H9 (cell line): Measurements from ENCODE around the gene LHFPL6. TPM values are rescaled to one million over a fixed set of nuclear protein-coding genes. Genes with fewer than 3 reads are reported as not detected.

Experiments used
- DNase-seq: peaks from one replicate; pipeline ENCODE4 v3.0.0-alpha.2; 2017
- H2AFZ ChIP-seq: one replicate; pipeline ENCODE4 v1.6.1; 2013; ENCODE audit warnings: mild to moderate bottlenecking, low read length, control low read depth, moderate library complexity
- H2AK5ac ChIP-seq: 2 replicates; pipeline ENCODE4 v1.6.1; 2013; ENCODE audit warnings: low read length, control low read depth, mixed read lengths; ENCODE audit not compliant: insufficient read length
- H2BK120ac ChIP-seq: one replicate; pipeline ENCODE4 v1.6.1; 2013; ENCODE audit warnings: low read depth, mild to moderate bottlenecking, low read length, control low read depth, inconsistent platforms; ENCODE audit not compliant: poor library complexity, severe bottlenecking
- H2BK12ac ChIP-seq: 2 replicates; pipeline ENCODE4 v1.6.1; 2013; ENCODE audit warnings: low read length, control low read depth, mixed read lengths, low read depth; ENCODE audit not compliant: insufficient read length
- H2BK15ac ChIP-seq: 2 replicates; pipeline ENCODE4 v1.6.1; 2013; ENCODE audit warnings: low read depth, low read length, control low read depth
- H2BK20ac ChIP-seq: one replicate; pipeline ENCODE4 v1.6.1; 2013; ENCODE audit warnings: low read depth, mild to moderate bottlenecking, low read length, control low read depth, inconsistent platforms; ENCODE audit not compliant: poor library complexity, severe bottlenecking
- H2BK5ac ChIP-seq: 2 replicates; pipeline ENCODE4 v1.6.1; 2013; ENCODE audit warnings: low read length, control low read depth, mixed read lengths; ENCODE audit not compliant: insufficient read length
- H3K14ac ChIP-seq: 2 replicates; pipeline ENCODE4 v1.6.1; 2013; ENCODE audit warnings: low read length, control low read depth; ENCODE audit not compliant: insufficient read depth
- H3K18ac ChIP-seq: 2 replicates; pipeline ENCODE4 v1.6.1; 2013; ENCODE audit warnings: low read depth, mild to moderate bottlenecking, mixed read lengths, low read length, control low read depth; ENCODE audit not compliant: insufficient read length
- H3K23ac ChIP-seq: 2 replicates; pipeline ENCODE4 v1.6.1; 2013; ENCODE audit warnings: low read length, control low read depth, mixed read lengths, low read depth; ENCODE audit not compliant: insufficient read length
- H3K23me2 ChIP-seq: 2 replicates; pipeline ENCODE4 v1.6.1; 2013; ENCODE audit warnings: low read depth, mild to moderate bottlenecking, mixed read lengths, low read length, control low read depth; ENCODE audit not compliant: insufficient read length, poor library complexity, severe bottlenecking
- H3K27ac ChIP-seq: 2 replicates; pipeline ENCODE4 v1.5.1; 2013; ENCODE audit warnings: low read length, control low read depth, mixed read lengths, low read depth; ENCODE audit not compliant: insufficient read length
- H3K27me3 ChIP-seq: 2 replicates; pipeline ENCODE4 v1.6.1; 2013; ENCODE audit warnings: low read length, control low read depth, inconsistent platforms; ENCODE audit not compliant: insufficient read depth
- H3K4ac ChIP-seq: 2 replicates; pipeline ENCODE4 v1.6.1; 2013; ENCODE audit warnings: low read depth, mild to moderate bottlenecking, control low read depth, inconsistent platforms, low read length, moderate library complexity
- H3K4me1 ChIP-seq: 2 replicates; pipeline ENCODE4 v1.6.1; 2013; ENCODE audit warnings: low read length, control low read depth, inconsistent platforms; ENCODE audit not compliant: insufficient read depth
- H3K4me2 ChIP-seq: 2 replicates; pipeline ENCODE4 v1.6.1; 2013; ENCODE audit warnings: low read length, control low read depth, mixed read lengths; ENCODE audit not compliant: insufficient read length, insufficient read depth
- H3K56ac ChIP-seq: 2 replicates; pipeline ENCODE4 v1.6.1; 2013; ENCODE audit warnings: low read depth, mild to moderate bottlenecking, mixed read lengths, low read length, control low read depth; ENCODE audit not compliant: insufficient read length
- H3K79me1 ChIP-seq: 2 replicates; pipeline ENCODE4 v1.6.1; 2013; ENCODE audit warnings: low read depth, mild to moderate bottlenecking, moderate library complexity, low read length, control low read depth, inconsistent platforms; ENCODE audit not compliant: insufficient read depth, poor library complexity, severe bottlenecking
- H3K79me2 ChIP-seq: 2 replicates; pipeline ENCODE4 v1.6.1; 2013; ENCODE audit warnings: low read length, control low read depth, inconsistent platforms; ENCODE audit not compliant: insufficient read depth
- H3K9ac ChIP-seq: 2 replicates; pipeline ENCODE4 v1.6.1; 2013; ENCODE audit warnings: low read length, control low read depth, mixed read lengths; ENCODE audit not compliant: insufficient read length; ENCODE audit errors: extremely low read depth
- H3K9me3 ChIP-seq: one replicate; pipeline ENCODE4 v1.6.1; 2013; ENCODE audit warnings: low read depth, low read length, inconsistent platforms; ENCODE audit not compliant: control insufficient read depth
- H3T11ph ChIP-seq: one replicate; pipeline ENCODE4 v1.6.1; 2013; ENCODE audit warnings: mild to moderate bottlenecking, low read length, control low read depth, inconsistent platforms
- H4K20me1 ChIP-seq: one replicate; pipeline ENCODE4 v1.6.1; 2013; ENCODE audit not compliant: control insufficient read depth, insufficient read length, insufficient read depth
- H4K5ac ChIP-seq: 2 replicates; pipeline ENCODE4 v1.6.1; 2013; ENCODE audit warnings: low read depth, mild to moderate bottlenecking, mixed read lengths, low read length, control low read depth; ENCODE audit not compliant: insufficient read length
- H4K8ac ChIP-seq: replicated peaks from 2 replicates; pipeline ENCODE4 v1.6.1; 2013; ENCODE audit warnings: low read length, control low read depth, mixed read lengths, low read depth; ENCODE audit not compliant: insufficient read length
- H4K91ac ChIP-seq: 2 replicates; pipeline ENCODE4 v1.6.1; 2013; ENCODE audit warnings: low read depth, mild to moderate bottlenecking, moderate library complexity, mixed read lengths, low read length, control low read depth; ENCODE audit not compliant: insufficient read length
- H3K27ac Mint-ChIP-seq, 3 experiments: 2 replicates in 2 of 3; 3 replicates in 1 of 3; pipeline ENCODE4 v1.8.0; 2020 to 2021; ENCODE audit warnings: mixed read lengths in 3 of 3, mild to moderate bottlenecking in 1 of 3, moderate library complexity in 1 of 3
- H3K27me3 Mint-ChIP-seq: 2 replicates; pipeline ENCODE4 v1.8.0; 2021; ENCODE audit warnings: low read depth, mild to moderate bottlenecking, moderate library complexity, mixed read lengths
- H3K36me3 Mint-ChIP-seq, 3 experiments: 2 replicates in 2 of 3; 3 replicates in 1 of 3; pipeline ENCODE4 v1.8.0; 2020 to 2021; ENCODE audit warnings: low read depth in 3 of 3, mixed read lengths in 3 of 3; ENCODE audit not compliant: insufficient read depth in 1 of 3
- H3K4me1 Mint-ChIP-seq, 2 experiments: 2 replicates each; pipeline ENCODE4 v1.8.0; 2020; ENCODE audit warnings: mixed read lengths in 2 of 2
- H3K4me3 Mint-ChIP-seq, 2 experiments: 2 replicates in 1 of 2; 3 replicates in 1 of 2; pipeline ENCODE4 v1.8.0; 2020 to 2021; ENCODE audit warnings: mild to moderate bottlenecking in 2 of 2, mixed read lengths in 2 of 2, moderate library complexity in 1 of 2
- H3K9me3 Mint-ChIP-seq, 2 experiments: 2 replicates in 1 of 2; 3 replicates in 1 of 2; pipeline ENCODE4 v1.8.0; 2020; ENCODE audit warnings: mild to moderate bottlenecking in 2 of 2, mixed read lengths in 2 of 2, moderate library complexity in 1 of 2
- WGBS: extraction: QIAGEN DNeasy Blood & Tissue Kit; methylation state at CpG from one replicate; pipeline ENCODE4 v1.1.7; 2013; ENCODE audit warnings: missing lambda C conversion rate, low lambda C conversion rate, mixed read lengths; ENCODE audit not compliant: insufficient read length; ENCODE audit errors: extremely low coverage; 5-methylcytosine and 5-hydroxymethylcytosine counted together
- total RNA-seq: library from RNA; stranded (reverse); gene quantifications from 2 replicates; pipeline ENCODE4 v1.2.1, GENCODE V29; 2021
- TF ChIP-seq, protein P1 (sequence below): fragments of 200-600 bp; sonication (generic); conservative IDR thresholded peaks from 3 replicates; pipeline ENCODE4 v1.8.0; 2021; ENCODE audit warnings: antibody characterized with exemption, mild to moderate bottlenecking

Gene LHFPL6
- total RNA-seq, 1 experiment from 2014 or later: 3.5 TPM

DNA sequence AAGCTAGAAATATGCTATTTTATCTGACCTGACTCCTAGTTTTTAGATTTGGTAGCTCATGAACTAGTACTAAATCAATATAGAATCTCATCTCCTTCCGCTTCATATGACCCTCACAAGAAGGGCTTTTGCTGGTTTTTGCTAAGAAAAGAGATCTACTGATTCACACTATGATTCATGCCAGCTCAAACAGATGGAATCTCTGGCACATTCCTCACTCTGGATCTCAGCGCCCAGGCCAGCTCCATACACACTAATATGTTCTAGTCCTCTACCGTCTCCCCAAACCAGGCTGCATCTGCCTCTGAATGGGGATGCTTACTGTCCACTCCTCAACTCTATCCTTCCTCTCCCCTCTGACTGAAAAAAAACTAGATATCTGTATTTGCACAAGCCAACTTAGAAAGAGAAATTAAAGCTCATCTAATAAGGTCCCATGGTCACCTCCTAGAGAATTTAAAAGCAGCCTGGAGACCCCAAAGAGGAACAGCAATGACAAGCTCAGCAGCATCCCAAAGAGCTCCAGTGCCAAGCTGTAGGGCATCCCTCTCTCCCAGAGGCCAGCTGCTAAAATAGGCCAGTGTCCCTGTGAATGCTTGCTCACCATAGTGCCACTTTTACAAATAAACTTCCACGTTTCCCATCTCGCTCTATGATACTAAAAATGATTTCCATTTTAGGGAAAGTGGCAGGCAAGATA is 74.9 kb downstream of the LHFPL6 start:
- no peak overlapping the region for H4K91ac ChIP-seq
- H3K4ac ChIP-seq: no peak overlapping the region
- H3K4me1 ChIP-seq: no peaks in the 10 kb centered on the region
- 0 out of 2 replicates have a peak, but pooled peaks cover 2% of the 10 kb centered on the region for H3K27me3 ChIP-seq
- H3K18ac ChIP-seq: no peak overlapping the region
- H3K79me2 ChIP-seq: no peaks in the 10 kb centered on the region
- no CpG with 5 or more reads among the region's 5 CpGs for WGBS
- no peak overlapping the region for H2BK20ac ChIP-seq
- no peaks in the 10 kb centered on the region; a peak in 1 of 5 replicates for H3K9me3 Mint-ChIP-seq
- no peak overlapping the region for H2AFZ ChIP-seq
- no peak overlapping the region for H3K56ac ChIP-seq
- no peak overlapping the region for H3K27ac ChIP-seq
- no peak overlapping the region for H2BK120ac ChIP-seq
- H3K14ac ChIP-seq: no peak overlapping the region
- H2AK5ac ChIP-seq: no peak overlapping the region
- no peaks in the 10 kb centered on the region for H3K9me3 ChIP-seq
- H4K5ac ChIP-seq: no peak overlapping the region
- no peaks in the 10 kb centered on the region for H4K20me1 ChIP-seq
- H3K36me3 Mint-ChIP-seq: no peaks in the 10 kb centered on the region
- no peak overlapping the region for H3K23ac ChIP-seq
- no peaks in the 10 kb centered on the region for H3K23me2 ChIP-seq
- TF ChIP-seq, protein P1, sequence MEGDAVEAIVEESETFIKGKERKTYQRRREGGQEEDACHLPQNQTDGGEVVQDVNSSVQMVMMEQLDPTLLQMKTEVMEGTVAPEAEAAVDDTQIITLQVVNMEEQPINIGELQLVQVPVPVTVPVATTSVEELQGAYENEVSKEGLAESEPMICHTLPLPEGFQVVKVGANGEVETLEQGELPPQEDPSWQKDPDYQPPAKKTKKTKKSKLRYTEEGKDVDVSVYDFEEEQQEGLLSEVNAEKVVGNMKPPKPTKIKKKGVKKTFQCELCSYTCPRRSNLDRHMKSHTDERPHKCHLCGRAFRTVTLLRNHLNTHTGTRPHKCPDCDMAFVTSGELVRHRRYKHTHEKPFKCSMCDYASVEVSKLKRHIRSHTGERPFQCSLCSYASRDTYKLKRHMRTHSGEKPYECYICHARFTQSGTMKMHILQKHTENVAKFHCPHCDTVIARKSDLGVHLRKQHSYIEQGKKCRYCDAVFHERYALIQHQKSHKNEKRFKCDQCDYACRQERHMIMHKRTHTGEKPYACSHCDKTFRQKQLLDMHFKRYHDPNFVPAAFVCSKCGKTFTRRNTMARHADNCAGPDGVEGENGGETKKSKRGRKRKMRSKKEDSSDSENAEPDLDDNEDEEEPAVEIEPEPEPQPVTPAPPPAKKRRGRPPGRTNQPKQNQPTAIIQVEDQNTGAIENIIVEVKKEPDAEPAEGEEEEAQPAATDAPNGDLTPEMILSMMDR: no peak
- H3T11ph ChIP-seq: no peak overlapping the region
- H3K4me2 ChIP-seq: no peak overlapping the region
- H3K79me1 ChIP-seq: no peaks in the 10 kb centered on the region
- no peak for DNase-seq
- H3K27ac Mint-ChIP-seq: no peak overlapping the region
- no peak overlapping the region for H2BK12ac ChIP-seq
- peaks cover 28% of the 10 kb centered on the region for H3K27me3 Mint-ChIP-seq
- H3K4me3 Mint-ChIP-seq: no peak overlapping the region
- no peak overlapping the region for H4K8ac ChIP-seq
- H2BK15ac ChIP-seq: no peak overlapping the region
- no peak overlapping the region for H3K9ac ChIP-seq
- H2BK5ac ChIP-seq: no peak overlapping the region
- H3K4me1 Mint-ChIP-seq: peaks cover 6 to 7% of the 10 kb centered on the region in 2 experiments
